Heart left ventricle (tissue), 13 donors: Measurements from ENCODE around the gene ANKRD17.

ENCODE experiments used
- POLR2A ChIP-seq, 2 donors: fragments of 450-650 bp; IDR thresholded peaks; one replicate each; pipeline ENCODE4 v1.6.1; 2017; ENCODE audit warnings: antibody characterized with exemption in 2 of 2, mild to moderate bottlenecking in 2 of 2, moderate library complexity in 2 of 2
- TF ChIP-seq, protein P1 (sequence below), 12 donors: fragments of 200-600 bp; sonication (generic) in 4 of 12; IDR thresholded peaks; one replicate each; pipeline versions ENCODE4 v1.5.0 to v1.8.0; 2018 to 2022; ENCODE audit warnings: antibody characterized with exemption in 12 of 12, mild to moderate bottlenecking in 5 of 12
- donor health status: ischemic (EF 13 %, LVEDD 7.1; RV severe dilation, severe dysfunction).
- donor health status: DM: no; HTN: yes; CAD: no.
- donor health status: DM: no; HTN: no; CAD: no.
- donor health status: ischemic (EF 25% LVEDD 6.9; RV normal size, moderate dysfunction).
- donor health status: ischemic (EF 25% LVEDD 5.7; RV mildly dilated, moderate dysfunction).
- donor health status: ischemic (EF 35%, LVEDD 5.7; RV mildly dilated, moderate dysfunction).
- donor health status: nonischemic (EF 11% LVEDD 7.7; RV severe dilation, severe dysfunction).
- donor health status: DM: yes; HTN: yes; CAD: no.
- donor health status: PGD.
- donor health status: ischemic (EF 29% LVEDD 5.4; RV normal size, mild dysfunction).
- donor health status: nonischemic (EF 23%, LVEDD 6.1; RV moderate dilation, normal function).

DNA sequence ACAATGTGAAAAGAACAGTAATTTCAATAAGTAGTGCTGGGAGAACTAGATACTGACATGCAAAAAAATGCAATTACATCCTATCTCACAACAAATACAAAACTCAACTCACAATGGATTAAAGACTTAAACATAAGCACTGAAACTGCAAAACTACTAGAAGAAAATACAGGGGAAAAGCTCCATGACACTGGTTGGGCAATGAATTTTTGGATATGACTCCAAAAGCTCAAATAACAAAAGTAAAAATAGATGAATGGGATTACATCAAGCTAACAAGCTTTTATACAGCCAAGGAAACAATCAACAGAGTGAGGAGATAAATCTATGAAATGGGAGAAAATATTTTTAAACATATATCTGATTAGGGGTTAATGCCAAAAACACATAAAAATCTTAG lies 53.1 kb downstream of the ANKRD17 start:
- no peak for TF ChIP-seq POLR2A (IDR thresholded peaks at IDR 0.05)
- TF ChIP-seq, protein P1, sequence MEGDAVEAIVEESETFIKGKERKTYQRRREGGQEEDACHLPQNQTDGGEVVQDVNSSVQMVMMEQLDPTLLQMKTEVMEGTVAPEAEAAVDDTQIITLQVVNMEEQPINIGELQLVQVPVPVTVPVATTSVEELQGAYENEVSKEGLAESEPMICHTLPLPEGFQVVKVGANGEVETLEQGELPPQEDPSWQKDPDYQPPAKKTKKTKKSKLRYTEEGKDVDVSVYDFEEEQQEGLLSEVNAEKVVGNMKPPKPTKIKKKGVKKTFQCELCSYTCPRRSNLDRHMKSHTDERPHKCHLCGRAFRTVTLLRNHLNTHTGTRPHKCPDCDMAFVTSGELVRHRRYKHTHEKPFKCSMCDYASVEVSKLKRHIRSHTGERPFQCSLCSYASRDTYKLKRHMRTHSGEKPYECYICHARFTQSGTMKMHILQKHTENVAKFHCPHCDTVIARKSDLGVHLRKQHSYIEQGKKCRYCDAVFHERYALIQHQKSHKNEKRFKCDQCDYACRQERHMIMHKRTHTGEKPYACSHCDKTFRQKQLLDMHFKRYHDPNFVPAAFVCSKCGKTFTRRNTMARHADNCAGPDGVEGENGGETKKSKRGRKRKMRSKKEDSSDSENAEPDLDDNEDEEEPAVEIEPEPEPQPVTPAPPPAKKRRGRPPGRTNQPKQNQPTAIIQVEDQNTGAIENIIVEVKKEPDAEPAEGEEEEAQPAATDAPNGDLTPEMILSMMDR (IDR thresholded peaks at IDR 0.05), result no peak
